Stimulated activated CD8-positive, alpha-beta memory T cell treated with anti-CD3 and anti-CD28 coated beads, Interleukin-4, amount 100 ng/mL, for 4 hours (primary cell): ENCODE measurements around the gene DISC1.

Source experiments
- DNase-seq, 2 donors: peaks; one replicate each; pipeline ENCODE4 v3.0.0-alpha.2; 2020; ENCODE audit warnings: low read depth in 2 of 2, low spot score in 1 of 2

DISC1 gene

DNA sequence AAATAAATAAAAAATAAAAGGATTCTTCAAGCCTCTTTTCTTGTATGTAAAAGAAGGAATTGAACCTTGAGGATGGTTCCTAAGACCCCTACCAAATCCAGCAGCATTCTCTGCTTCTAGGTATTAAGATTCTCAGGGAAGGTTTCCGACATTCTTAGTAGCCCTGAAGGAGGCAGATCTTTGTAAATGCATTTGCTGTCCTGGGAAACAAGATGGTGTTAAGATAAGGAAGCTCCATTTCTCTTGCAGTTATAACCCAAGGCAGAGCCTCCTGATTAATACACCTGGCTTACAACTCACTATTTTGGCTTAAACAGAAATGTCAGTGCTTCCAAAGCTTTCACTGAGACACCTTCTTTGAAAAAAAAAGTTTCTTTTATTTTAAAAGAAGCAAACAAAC lies 393.8 kb downstream of the DISC1 start:
- no peak for DNase-seq

DNA sequence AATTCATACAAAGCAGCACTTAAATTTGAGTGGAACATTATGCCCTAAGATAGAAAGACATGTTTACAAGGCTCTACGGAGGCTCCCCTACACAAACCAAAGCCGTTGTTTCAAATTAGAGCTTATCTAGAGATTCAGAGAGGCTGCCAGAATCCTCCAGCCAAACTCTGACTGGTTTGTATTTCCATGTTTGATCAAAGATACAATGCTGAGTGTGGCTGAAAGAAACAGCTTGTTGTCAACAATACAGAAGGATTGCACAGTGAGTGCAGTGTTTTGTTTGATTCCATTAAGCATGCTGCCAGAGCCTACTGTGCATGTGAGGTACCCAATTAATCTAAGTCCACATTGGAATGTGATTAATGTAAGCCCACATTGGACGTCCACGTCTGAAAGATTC lies 402.7 kb downstream of the DISC1 start:
- no peak for DNase-seq

- no peak for DNase-seq
Observed at GRCh38 chr1:232031156-232031555, 404.6 kb downstream of the DISC1 start.

DNA sequence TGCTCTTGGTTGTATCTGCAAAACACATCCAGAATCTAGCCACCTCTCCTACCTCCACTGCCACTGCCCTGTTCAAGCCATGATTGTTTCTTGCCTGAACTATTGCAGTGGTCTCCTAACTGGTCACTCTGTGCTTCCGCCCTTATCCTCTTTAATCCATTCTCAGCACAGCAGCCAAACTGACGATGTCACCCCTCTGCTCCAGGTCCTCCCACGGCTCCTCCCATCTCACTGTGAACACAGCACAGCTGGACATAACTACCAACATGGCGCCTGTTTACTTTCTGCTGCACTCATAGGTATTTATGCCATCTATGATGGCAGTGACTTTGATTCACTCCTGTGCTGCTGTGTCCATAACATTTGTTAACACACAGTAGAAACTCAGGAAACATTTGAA lies 406.7 kb downstream of the DISC1 start:
- DNase-seq: no peak

- no peak for DNase-seq
Observed at GRCh38 chr1:232034556-232034955, 408.0 kb downstream of the DISC1 start.

GRCh38 chr1:232036181-232036933 lies 409.8 kb downstream of the DISC1 start:
- no peak for DNase-seq

GRCh38 chr1:232037774-232038388 lies 411.3 kb downstream of the DISC1 start:
- DNase-seq: no peak

DNA sequence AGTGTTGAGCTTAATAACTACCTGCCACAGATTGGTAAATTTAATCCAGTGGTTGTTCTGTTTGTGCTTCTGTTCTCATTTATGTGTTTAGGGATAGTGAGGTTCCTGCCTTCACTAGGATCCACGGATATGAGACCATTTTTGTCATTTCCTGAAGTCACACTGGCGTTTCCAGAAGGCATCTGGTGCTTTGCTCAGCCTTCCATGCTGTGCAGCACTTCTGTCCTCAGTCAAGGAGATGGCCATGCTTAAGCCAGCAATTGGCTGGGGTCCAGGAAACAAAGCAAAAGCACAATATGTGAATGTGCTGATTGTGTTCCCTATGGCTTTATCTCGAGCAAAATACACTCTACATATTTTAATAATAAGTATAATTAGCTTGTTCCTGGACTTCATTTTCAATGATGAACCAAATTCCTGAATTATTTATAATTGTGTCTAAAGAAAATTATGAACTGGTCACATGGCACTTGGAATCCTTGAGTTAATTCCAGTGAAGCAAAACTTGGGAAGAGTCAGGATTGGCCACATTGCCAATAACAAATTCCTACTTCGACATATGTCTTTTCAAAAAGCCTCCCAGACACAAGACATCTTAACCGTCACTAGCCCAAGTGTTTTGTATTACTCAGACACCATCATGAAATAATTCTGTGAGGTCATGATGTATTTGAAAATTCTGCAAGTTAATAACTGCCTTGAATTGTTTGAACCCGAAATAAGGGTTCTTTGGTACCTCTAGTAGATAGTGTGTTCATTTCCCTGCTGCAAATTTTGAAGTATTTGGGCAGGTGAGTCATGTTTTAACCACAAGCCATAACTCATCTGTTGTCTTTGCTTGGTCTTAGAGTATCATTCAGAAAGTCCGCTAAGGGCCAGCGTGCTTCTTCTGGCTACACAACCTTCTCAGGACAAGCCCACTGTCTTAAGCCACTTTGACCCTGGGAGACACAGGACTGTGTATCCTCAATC lies 412.4 kb downstream of the DISC1 start:
- DNase-seq: no peak

GRCh38 chr1:232040260-232040659 lies 413.7 kb downstream of the DISC1 start:
- no peak for DNase-seq

GRCh38 chr1:232044728-232045127 lies 418.1 kb downstream of the DISC1 start:
- DNase-seq: no peak

- no peak for DNase-seq
Observed at GRCh38 chr1:232045139-232045994, 418.8 kb downstream of the DISC1 start.

GRCh38 chr1:232046451-232047306 lies 420.1 kb downstream of the DISC1 start:
- DNase-seq: no peak

DNA sequence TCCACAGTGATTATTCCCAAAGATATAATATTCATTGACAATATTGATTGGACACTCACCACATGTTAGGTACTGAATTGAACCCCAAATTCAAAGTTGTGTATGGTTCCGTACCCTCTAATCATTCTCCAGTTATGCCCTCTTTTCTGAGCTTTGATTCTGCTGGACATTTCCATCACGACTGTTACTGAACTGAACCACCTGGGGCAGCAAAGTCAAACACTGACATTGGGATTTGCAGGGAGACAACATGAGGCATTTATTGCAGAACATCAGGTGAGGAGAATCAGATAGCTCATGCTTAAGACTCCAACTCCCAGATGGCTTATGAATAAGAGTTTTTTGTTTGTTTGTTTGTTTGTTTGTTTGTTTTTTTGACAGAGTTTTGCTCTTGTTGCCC lies 420.9 kb downstream of the DISC1 start:
- no peak for DNase-seq

DNA sequence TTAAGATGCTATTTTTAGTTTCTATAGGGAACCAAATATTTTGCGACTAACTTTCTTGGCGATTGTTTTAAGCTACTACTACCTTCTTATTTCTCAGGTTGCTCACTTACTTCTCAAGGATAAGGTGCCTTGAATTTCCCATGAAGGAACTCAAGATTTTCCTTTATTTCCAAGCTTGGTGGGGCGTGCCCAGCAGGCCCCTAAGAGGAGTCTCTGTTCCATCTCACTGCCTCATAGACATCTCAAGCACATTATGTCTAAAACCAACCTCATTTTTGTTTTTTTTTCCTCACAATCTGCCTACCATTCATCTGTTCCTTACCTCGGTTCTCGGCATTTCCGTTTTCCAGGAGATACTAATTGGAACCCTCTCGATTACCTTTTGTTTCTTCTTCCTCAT lies 421.9 kb downstream of the DISC1 start:
- DNase-seq: no peak

DNA sequence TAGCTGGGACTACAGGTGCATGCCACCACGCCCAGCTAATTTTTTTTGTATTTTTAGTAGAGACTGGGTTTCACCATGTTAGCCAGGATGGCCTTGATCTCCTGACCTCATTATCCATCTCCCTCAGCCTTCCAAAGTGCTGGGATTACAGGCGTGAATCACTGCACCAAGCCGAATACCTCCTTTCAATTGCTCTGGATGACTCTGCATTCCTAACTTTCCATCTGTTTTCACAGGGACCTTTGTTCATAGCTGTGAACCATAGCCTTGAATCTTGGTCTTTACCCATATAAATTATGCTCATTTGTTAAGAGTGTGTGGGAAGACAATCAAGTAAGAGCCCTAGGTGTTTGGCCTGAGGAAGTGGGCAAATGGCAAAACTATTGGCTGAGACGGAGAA lies 422.7 kb downstream of the DISC1 start:
- DNase-seq: no peak

- DNase-seq: no peak
Observed at GRCh38 chr1:232057217-232057895, 430.8 kb downstream of the DISC1 start.

DNA sequence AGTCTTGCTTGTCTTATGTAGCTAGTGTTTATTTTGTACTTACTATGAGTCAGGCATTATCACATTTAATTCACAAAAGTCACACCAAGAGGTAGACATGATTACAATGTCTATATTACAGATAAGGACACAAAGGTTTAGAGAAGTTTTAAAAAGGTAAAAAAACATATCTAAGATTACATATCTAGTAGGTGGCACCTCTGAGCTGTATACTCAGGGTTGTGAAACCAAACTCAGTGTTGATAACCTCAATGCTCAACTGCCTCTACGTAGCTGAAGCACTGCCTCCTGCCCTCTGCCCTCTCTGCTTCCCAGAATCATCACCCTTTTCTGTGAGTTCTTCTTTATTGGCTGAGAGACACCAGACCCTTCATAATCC lies 431.3 kb downstream of the DISC1 start:
- DNase-seq: no peak

DNA sequence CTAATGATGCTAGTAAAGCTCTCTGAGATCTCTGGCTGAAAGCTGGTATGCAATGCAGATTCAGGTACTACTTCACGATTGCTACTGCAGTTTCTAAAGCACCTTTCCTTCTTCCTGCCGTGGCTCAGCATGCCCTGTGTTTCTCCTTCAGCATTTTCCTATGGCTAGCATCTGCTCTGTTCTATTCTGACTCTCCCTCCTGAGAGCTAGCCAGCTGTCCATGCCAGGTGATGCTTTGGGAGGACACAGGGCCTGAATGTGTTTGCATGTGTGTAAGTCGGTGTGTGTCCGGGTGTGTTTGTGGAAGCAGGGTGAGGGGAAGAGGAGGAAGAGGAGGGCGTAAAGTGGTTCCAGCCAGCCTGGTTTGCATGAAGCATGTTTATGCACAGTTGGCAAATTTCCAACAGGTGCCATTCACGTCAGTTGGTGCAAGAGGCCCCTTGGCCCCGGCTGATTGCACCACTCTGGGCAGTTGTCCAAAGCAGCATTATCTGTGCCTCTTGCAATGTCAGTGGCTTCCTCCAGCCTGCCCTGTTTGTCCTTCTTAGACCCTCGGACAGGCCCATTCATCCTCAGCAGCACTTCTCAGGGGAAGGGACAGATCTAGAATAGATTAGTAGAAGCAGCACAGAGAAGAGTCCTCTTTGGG lies 433.3 kb downstream of the DISC1 start:
- no peak for DNase-seq

DNA sequence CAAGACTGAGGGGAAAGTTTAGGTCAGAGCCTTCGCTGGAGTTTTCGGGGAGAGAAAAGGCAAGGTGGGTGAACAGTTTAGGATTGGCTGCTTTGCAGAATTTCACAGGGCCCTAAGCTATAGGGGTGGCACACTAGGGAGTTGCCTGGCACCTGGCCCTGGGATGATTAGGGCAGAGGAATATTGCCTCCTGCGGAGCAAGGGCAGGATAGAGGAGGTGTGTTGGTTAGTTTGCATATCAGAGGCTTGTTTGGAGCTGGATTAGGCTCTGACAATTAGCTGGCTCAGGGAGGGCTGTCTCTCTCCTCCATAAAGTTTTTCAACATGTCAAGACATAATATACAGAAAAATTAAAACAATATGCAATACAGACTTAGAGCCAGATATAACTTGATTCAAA lies 436.4 kb downstream of the DISC1 start:
- no peak for DNase-seq
